AG09319 (cell line): ENCODE measurements around the gene OPTN.
"Not testable (repeated sequence)": the region's sequence is repeated elsewhere in the genome, so short reads cannot be mapped to it uniquely, and the experiment has no call there.

ENCODE experiments used
- DNase-seq: peaks from one replicate; pipeline ENCODE4 v3.0.0-alpha.2; 2010; ENCODE audit warnings: low read depth; ENCODE audit errors: extremely low read depth
- TF ChIP-seq, protein P1 (sequence below): IDR thresholded peaks from 2 replicates; pipeline ENCODE4 v1.5.1; 2011; ENCODE audit warnings: low read depth, mild to moderate bottlenecking, inconsistent platforms, low read length, moderate library complexity

Gene OPTN

GRCh38 chr10:13079776-13080050 lies 20.2 kb upstream of the OPTN start:
- DNase-seq, result no peak
- TF ChIP-seq, protein P1, sequence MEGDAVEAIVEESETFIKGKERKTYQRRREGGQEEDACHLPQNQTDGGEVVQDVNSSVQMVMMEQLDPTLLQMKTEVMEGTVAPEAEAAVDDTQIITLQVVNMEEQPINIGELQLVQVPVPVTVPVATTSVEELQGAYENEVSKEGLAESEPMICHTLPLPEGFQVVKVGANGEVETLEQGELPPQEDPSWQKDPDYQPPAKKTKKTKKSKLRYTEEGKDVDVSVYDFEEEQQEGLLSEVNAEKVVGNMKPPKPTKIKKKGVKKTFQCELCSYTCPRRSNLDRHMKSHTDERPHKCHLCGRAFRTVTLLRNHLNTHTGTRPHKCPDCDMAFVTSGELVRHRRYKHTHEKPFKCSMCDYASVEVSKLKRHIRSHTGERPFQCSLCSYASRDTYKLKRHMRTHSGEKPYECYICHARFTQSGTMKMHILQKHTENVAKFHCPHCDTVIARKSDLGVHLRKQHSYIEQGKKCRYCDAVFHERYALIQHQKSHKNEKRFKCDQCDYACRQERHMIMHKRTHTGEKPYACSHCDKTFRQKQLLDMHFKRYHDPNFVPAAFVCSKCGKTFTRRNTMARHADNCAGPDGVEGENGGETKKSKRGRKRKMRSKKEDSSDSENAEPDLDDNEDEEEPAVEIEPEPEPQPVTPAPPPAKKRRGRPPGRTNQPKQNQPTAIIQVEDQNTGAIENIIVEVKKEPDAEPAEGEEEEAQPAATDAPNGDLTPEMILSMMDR, result no peak

DNA sequence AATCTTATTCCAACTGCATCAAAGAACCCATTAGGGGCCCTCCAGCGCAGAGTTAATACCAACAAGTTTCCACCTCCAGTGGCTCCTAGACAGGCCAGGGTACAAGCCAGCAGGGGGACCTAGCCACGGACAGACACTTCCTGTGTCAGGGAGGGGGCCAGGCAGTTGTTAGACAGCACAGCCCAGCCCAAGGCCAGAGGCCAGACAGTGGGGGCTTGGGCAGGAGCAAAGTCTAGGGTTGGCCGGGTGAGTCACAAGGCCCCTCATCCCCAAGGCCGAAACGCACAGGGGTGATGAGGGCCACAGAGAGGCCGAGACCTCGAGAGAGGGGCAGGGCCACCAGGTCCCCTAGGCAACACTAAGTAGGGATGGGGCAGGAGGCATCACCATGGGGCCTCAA lies 19.3 kb upstream of the OPTN start:
- TF ChIP-seq, protein P1, result no peak
- no peak for DNase-seq

DNA sequence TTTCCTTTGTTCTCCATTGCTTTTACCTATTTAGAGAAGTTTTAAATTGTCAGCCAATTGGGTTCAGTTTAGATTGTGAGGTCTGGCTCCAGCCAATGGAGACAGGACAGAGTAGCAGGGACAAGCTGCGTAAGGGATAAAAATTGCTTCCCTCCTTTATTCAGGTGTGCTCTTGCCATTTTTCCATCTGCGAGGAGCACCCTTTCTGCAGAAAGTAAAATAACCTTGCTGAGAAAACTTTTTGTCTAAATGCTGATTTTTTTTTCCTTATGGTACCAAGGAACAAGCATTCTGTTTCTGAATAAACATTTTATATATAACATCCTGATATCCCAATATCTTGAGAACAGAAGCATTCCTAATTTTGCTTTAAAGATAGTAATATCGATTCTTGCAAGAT lies 16.3 kb upstream of the OPTN start:
- not testable (repeated sequence) for DNase-seq

DNA sequence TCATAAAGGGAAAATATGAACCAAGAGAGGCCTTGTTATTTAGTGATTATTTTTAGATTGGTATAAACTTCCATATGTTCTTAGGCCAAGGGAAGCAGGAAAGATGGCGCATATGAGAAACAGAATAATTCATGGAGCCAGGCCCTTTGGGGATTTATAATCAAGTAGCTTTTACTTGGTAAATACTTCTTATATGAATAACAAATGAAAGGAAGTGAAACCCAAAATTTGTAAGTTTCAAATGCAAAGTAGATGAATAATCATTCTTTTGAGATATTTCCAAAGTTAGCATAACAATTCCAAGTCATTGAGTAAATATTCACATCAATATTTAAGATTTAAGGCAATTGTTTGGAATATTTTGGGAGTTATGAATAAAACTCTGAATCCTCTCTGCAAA lies 13.9 kb upstream of the OPTN start:
- DNase-seq, result no peak
- TF ChIP-seq, protein P1, result no peak

DNA sequence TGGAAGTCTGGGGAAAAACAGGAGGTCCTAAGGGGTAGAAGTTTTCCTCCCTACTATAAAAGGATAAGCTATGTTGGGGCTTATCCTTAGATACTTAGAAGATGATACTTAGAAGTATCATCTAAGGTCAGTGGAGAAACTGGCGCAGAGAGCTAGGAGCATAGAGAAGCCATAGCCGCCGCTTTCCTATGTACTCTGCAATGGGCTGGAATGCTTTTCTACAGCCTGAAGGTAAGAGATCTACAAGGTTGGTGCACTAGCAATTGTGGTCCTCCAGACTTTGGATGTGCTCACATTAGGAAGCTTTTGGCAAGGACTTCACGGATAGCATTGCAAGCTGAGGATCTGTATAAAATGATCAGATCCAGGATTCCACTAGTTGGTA lies 12.4 kb upstream of the OPTN start:
- TF ChIP-seq, protein P1, result no peak
- no peak for DNase-seq

GRCh38 chr10:13087986-13088618 lies 11.9 kb upstream of the OPTN start:
- TF ChIP-seq, protein P1, result no peak; the same call in 1 of the 2 replicates
- DNase-seq, result peak; percentile 23

DNA sequence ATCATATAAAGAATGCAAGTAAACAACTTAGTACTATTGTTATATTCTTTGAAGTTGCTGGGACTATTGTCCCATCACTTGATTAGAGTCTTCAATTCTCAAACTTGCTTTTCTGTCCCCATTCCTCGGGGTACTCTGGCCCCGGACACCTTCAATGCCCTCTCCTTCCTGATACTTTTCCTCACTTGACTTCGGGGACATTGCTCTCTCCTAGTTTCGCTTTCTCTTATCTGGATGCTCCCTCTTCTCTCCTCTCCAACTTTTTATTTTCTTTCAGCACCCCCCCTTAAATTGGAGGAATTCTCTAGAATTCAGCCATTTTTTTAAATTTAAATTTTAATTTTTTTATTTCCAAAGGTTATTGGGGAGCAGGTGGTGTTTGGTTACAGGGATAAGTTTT lies 10.6 kb upstream of the OPTN start:
- TF ChIP-seq, protein P1, result no peak
- DNase-seq, result no peak

- TF ChIP-seq, protein P1, result no peak
- DNase-seq, result no peak
Observed at GRCh38 chr10:13090289-13090688, 9.7 kb upstream of the OPTN start.
